Small intestine (tissue), 7 donors: Measurements from ENCODE around the gene LPCAT4. TPM values are rescaled to one million over a fixed set of nuclear protein-coding genes. Genes with fewer than 3 reads are reported as not detected.
"Not testable (repeated sequence)": the region's sequence is repeated elsewhere in the genome, so short reads cannot be mapped to it uniquely, and the experiment has no call there.

Experiments used
- DNase-seq, 2 donors: peaks; one replicate each; pipeline versions ENCODE4 v3.0.0 to v3.0.0-alpha.2; 2013
- FAIRE-seq: peaks from 2 replicates; lab custom pipeline; 2012; peaks lifted over from hg19 to GRCh38; lab: Jason Lieb, UNC
- H3K27ac ChIP-seq, 3 donors: one replicate each; pipeline ENCODE4 v1.5.1; 2013; ENCODE audit warnings: low read length in 2 of 3, mild to moderate bottlenecking in 2 of 3, control low read depth in 1 of 3, inconsistent platforms in 1 of 3, low read depth in 1 of 3, moderate library complexity in 1 of 3
- H3K27me3 ChIP-seq, 3 donors: one replicate each; pipeline ENCODE4 v1.6.1; 2013; ENCODE audit warnings: low read length in 3 of 3, inconsistent platforms in 1 of 3; ENCODE audit not compliant: control insufficient read depth in 3 of 3, insufficient read depth in 3 of 3
- H3K36me3 ChIP-seq, 3 donors: one replicate each; pipeline ENCODE4 v1.6.1; 2013; ENCODE audit warnings: low read length in 3 of 3, inconsistent platforms in 1 of 3, low read depth in 1 of 3, mild to moderate bottlenecking in 1 of 3, moderate library complexity in 1 of 3; ENCODE audit not compliant: control insufficient read depth in 3 of 3, insufficient read depth in 2 of 3
- H3K4me1 ChIP-seq, 3 donors: one replicate each; pipeline ENCODE4 v1.6.1; 2013; ENCODE audit warnings: low read length in 2 of 3, inconsistent platforms in 1 of 3, low read depth in 1 of 3, mild to moderate bottlenecking in 1 of 3, moderate library complexity in 1 of 3; ENCODE audit not compliant: control insufficient read depth in 3 of 3, insufficient read depth in 2 of 3
- H3K4me3 ChIP-seq, 3 donors: one replicate each; pipeline ENCODE4 v1.5.1; 2013; ENCODE audit warnings: low read length in 3 of 3, control low read depth in 1 of 3, inconsistent platforms in 1 of 3, low read depth in 1 of 3, mild to moderate bottlenecking in 1 of 3, moderate library complexity in 1 of 3
- H3K9me3 ChIP-seq, 2 donors: one replicate each; pipeline ENCODE4 v1.6.1; 2013; ENCODE audit warnings: low read depth in 1 of 2, low read length in 1 of 2; ENCODE audit not compliant: control insufficient read depth in 2 of 2, insufficient read depth in 1 of 2
- WGBS, 3 donors: extraction: QIAGEN DNeasy Blood & Tissue Kit; methylation state at CpG; one replicate each; pipeline ENCODE4 v1.1.7; 2013; 5-methylcytosine and 5-hydroxymethylcytosine counted together
- polyA plus RNA-seq, 4 donors: library from polyadenylated mRNA; stranded (reverse) in 3 of 4; unstranded in 1 of 4; fragments of 200-250 nt in 3 of 4; fragments of 120-200 nt in 1 of 4; gene quantifications; one replicate each; pipeline versions ENCODE4 v1.2.1 to v1.2.3, GENCODE V29; 2013
- donor health status: healthy with polysubstance abuse.
- donor health status: control.
- donor health status: control.
- donor health status: Bipolar disorder and iron deficiency.
- donor health status: healthy.

LPCAT4 gene
- polyA plus RNA-seq, 4 donors = 19.7 to 85.0 (median 71.2) TPM

GRCh38 chr15:34389594-34390086 is 22.6 kb upstream of the LPCAT4 start:
- H3K36me3 ChIP-seq, H3K9me3 ChIP-seq, H3K27me3 ChIP-seq, H3K27ac ChIP-seq, FAIRE-seq, H3K4me1 ChIP-seq, DNase-seq, H3K4me3 ChIP-seq: not testable (repeated sequence)
- no CpG with 5 or more reads among the region's 16 CpGs for WGBS, 3 donors

- not testable (repeated sequence) for H3K27ac ChIP-seq, DNase-seq, H3K4me3 ChIP-seq, H3K27me3 ChIP-seq, H3K4me1 ChIP-seq, FAIRE-seq, H3K9me3 ChIP-seq, H3K36me3 ChIP-seq
- no CpG with 5 or more reads among the region's 19 CpGs for WGBS, 3 donors
These were observed 15.0 kb upstream of the LPCAT4 start for GRCh38 chr15:34381829-34382521.

- H3K9me3 ChIP-seq, DNase-seq, H3K36me3 ChIP-seq, H3K4me3 ChIP-seq, H3K27me3 ChIP-seq, H3K27ac ChIP-seq, FAIRE-seq, H3K4me1 ChIP-seq: not testable (repeated sequence)
- 76 to 94% (median 92%) methylated on average over 4 of the region's 4 CpGs for WGBS, 3 donors
These were observed 13.5 kb upstream of the LPCAT4 start for GRCh38 chr15:34380491-34380890.

- no peak for DNase-seq
- Histone ChIP-seq H3K9me3 (no peaks in the 10 kb centered on the region), H3K27ac (no peak overlapping the region), H3K36me3 (no peaks in the 10 kb centered on the region), H3K4me1 (no peaks in the 10 kb centered on the region), H3K4me3 (no peak overlapping the region), H3K27me3 (no peaks in the 10 kb centered on the region)
- no peak for FAIRE-seq
- 97 to 98% (median 98%) methylated on average over 2 of the region's 2 CpGs for WGBS, 3 donors
These were observed 9.9 kb upstream of the LPCAT4 start for GRCh38 chr15:34376856-34377255.

GRCh38 chr15:34375541-34375940 is 8.5 kb upstream of the LPCAT4 start:
- H3K27me3 ChIP-seq, DNase-seq, FAIRE-seq, H3K4me3 ChIP-seq, H3K27ac ChIP-seq, H3K36me3 ChIP-seq, H3K9me3 ChIP-seq, H3K4me1 ChIP-seq: not testable (repeated sequence)
- WGBS, 3 donors = 89 to 98% (median 92%) methylated on average over 2 of the region's 2 CpGs

- Histone ChIP-seq H3K27ac (no peak overlapping the region), H3K4me3 (no peak overlapping the region), H3K9me3 (no peaks in the 10 kb centered on the region), H3K36me3 (no peaks in the 10 kb centered on the region), H3K27me3 (no peaks in the 10 kb centered on the region), H3K4me1 (no peaks in the 10 kb centered on the region)
- 52 to 96% (median 64%) methylated on average over 2 of the region's 2 CpGs for WGBS, 3 donors
- DNase-seq (no peak), FAIRE-seq (no peak)
These were observed 7.8 kb upstream of the LPCAT4 start for GRCh38 chr15:34374816-34375215.

GRCh38 chr15:34373951-34374350 is 7.0 kb upstream of the LPCAT4 start:
- WGBS, 3 donors = 67 to 98% (median 74%) methylated on average over 8 of the region's 8 CpGs
- no peak overlapping the region for H3K27ac ChIP-seq
- FAIRE-seq (no peak), DNase-seq (no peak)
- H3K4me3 ChIP-seq = no peak overlapping the region
- H3K27me3 ChIP-seq = no peaks in the 10 kb centered on the region
- H3K9me3 ChIP-seq = no peaks in the 10 kb centered on the region
- H3K4me1 ChIP-seq = no peaks in the 10 kb centered on the region
- no peaks in the 10 kb centered on the region for H3K36me3 ChIP-seq

GRCh38 chr15:34370643-34371042 is 3.6 kb upstream of the LPCAT4 start:
- no peak for FAIRE-seq
- no peaks in the 10 kb centered on the region for H3K9me3 ChIP-seq
- no peak overlapping the region for H3K4me3 ChIP-seq
- H3K27me3 ChIP-seq = no peaks in the 10 kb centered on the region
- H3K4me1 ChIP-seq = peaks cover 0 to 6% (median 3%) of the 10 kb centered on the region in 3 donors
- no peak for DNase-seq
- H3K27ac ChIP-seq = no peak overlapping the region
- H3K36me3 ChIP-seq = no peaks in the 10 kb centered on the region
- WGBS, 3 donors = 37 to 70% (median 67%) methylated on average over 2 of the region's 2 CpGs

GRCh38 chr15:34370129-34370528 is 3.1 kb upstream of the LPCAT4 start:
- FAIRE-seq (no peak), DNase-seq (no peak)
- H3K27me3 ChIP-seq = no peaks in the 10 kb centered on the region
- no peaks in the 10 kb centered on the region for H3K9me3 ChIP-seq
- no peak overlapping the region for H3K4me3 ChIP-seq
- H3K27ac ChIP-seq = no peak overlapping the region
- H3K4me1 ChIP-seq = peaks cover 0 to 11% (median 3%) of the 10 kb centered on the region in 3 donors
- 38 to 66% (median 63%) methylated on average over 2 of the region's 2 CpGs for WGBS, 3 donors
- H3K36me3 ChIP-seq = peaks cover 0 to under 1% (median 0%) of the 10 kb centered on the region in 3 donors
